Esophagus squamous epithelium (tissue), 5 donors: ENCODE results near the gene PLA2G4F. TPM values are rescaled to one million over a fixed set of nuclear protein-coding genes. Genes with fewer than 3 reads are reported as not detected.

Source experiments
- DNase-seq: peaks from one replicate; lab custom pipeline; 2025; lab: John Stamatoyannopoulos, UW
- H3K27ac ChIP-seq, 4 donors: fragments of 200-600 bp; sonication (generic); one replicate each; pipeline ENCODE4 v1.5.1; 2016 to 2019; ENCODE audit warnings: mild to moderate bottlenecking in 1 of 4
- H3K27me3 ChIP-seq, 4 donors: fragments of 200-600 bp; sonication (generic); 1 replicate in 3 of 4; 2 replicates in 1 of 4; pipeline versions ENCODE4 v1.5.1 to v1.6.0; 2017 to 2021; ENCODE audit warnings: antibody characterized with exemption in 1 of 4
- H3K36me3 ChIP-seq, 3 donors: fragments of 200-600 bp; sonication (generic); one replicate each; pipeline ENCODE4 v1.5.1; 2016 to 2019
- H3K4me1 ChIP-seq, 3 donors: fragments of 200-600 bp; sonication (generic); one replicate each; pipeline ENCODE4 v1.5.1; 2017 to 2019
- H3K4me3 ChIP-seq, 4 donors: fragments of 200-600 bp; sonication (generic); 1 replicate in 3 of 4; 2 replicates in 1 of 4; pipeline ENCODE4 v1.5.1; 2016 to 2019; ENCODE audit warnings: mild to moderate bottlenecking in 2 of 4, moderate library complexity in 1 of 4
- H3K9me3 ChIP-seq, 3 donors: fragments of 200-600 bp; sonication (generic); one replicate each; pipeline ENCODE4 v1.5.1; 2016 to 2019
- CTCF ChIP-seq, 6 experiments: fragments of 450-650 bp in 4 of 6; fragments of 200-600 bp in 2 of 6; sonication (generic) in 2 of 6; IDR thresholded peaks; one replicate each; pipeline ENCODE4 v1.5.1; 2016 to 2019; ENCODE audit warnings: antibody characterized with exemption in 6 of 6, mild to moderate bottlenecking in 4 of 6, moderate library complexity in 4 of 6
- POLR2A ChIP-seq, 4 donors: fragments of 450-650 bp; IDR thresholded peaks; one replicate each; pipeline ENCODE4 v1.6.1; 2017; ENCODE audit warnings: antibody characterized with exemption in 4 of 4, mild to moderate bottlenecking in 4 of 4, moderate library complexity in 3 of 4
- WGBS, 2 donors: methylation state at CpG; one replicate each; pipeline ENCODE4 v1.1.5; 2018; 5-methylcytosine and 5-hydroxymethylcytosine counted together
- intact Hi-C: fragments of 100-400 bp; cut with DNase I; formaldehyde crosslinking; loops from one replicate; pipeline ENCODE4 v1.15.0; 2022
- total RNA-seq, 4 donors: library from RNA; depleted of rRNA; stranded (reverse); fragments of >200 nt; gene quantifications; one replicate each; pipeline ENCODE4 v1.1.0, GENCODE V29; 2016
- donor health status: DM: yes; HTN: yes; CAD: no.

Gene PLA2G4F
- total RNA-seq = 10 to 100 TPM in 3 of 4 donors, 1 to 10 TPM in 1; 7.4 to 28.2 (median 21.2) TPM

GRCh38 chr15:42156243-42156922 lies at the start of gene PLA2G4F:
TSS of gene PLA2G4F (minus strand) at chr15:42156636. CDS start at chr15:42156549, 87 bp downstream.
- TF ChIP-seq POLR2A (IDR thresholded peaks at IDR 0.05) = peak in 1 of 4 donors; percentile 59
- TF ChIP-seq CTCF (IDR thresholded peaks at IDR 0.05) = peak in 1 of 6 experiments; percentile 17
- H3K27me3 ChIP-seq = no peaks in the 10 kb centered on the region
- peak within 1 kb of the TSS; percentile 32 to 58 (median 44) for H3K4me3 ChIP-seq
- peak within 1 kb of the TSS; percentile 67 to 83 (median 76) for H3K27ac ChIP-seq
- intact Hi-C loops = no loop called here
- H3K4me1 ChIP-seq = peaks cover 12 to 75% (median 29%) of the 10 kb centered on the region in 3 donors
- WGBS, 2 donors = 25 to 54% methylated on average over 2 to 6 of the region's 8 CpGs
- no peaks in the 10 kb centered on the region for H3K9me3 ChIP-seq
- no peak for DNase-seq
- H3K36me3 ChIP-seq = peaks cover 0 to 28% (median 22%) of the 10 kb centered on the region in 3 donors

- peaks cover 7 to 34% (median 18%) of the 10 kb centered on the region in 3 donors for H3K4me1 ChIP-seq
- no peaks in the 10 kb centered on the region for H3K27me3 ChIP-seq
- WGBS, 2 donors = 87 to 88% methylated on average over 3 of the region's 3 CpGs
- TF ChIP-seq CTCF (IDR thresholded peaks at IDR 0.05) (no peak), POLR2A (IDR thresholded peaks at IDR 0.05) (no peak)
- no peaks in the 10 kb centered on the region for H3K9me3 ChIP-seq
- DNase-seq = no peak
- peaks cover 0 to 21% (median 7%) of the 10 kb centered on the region in 3 donors for H3K36me3 ChIP-seq
- H3K4me3 ChIP-seq = no peak overlapping the region
- intact Hi-C loops = no loop called here
- H3K27ac ChIP-seq = no peak overlapping the region
Observed at GRCh38 chr15:42203891-42204290, 47.5 kb upstream of the PLA2G4F start.

GRCh38 chr15:42202653-42203052 lies 46.2 kb upstream of the PLA2G4F start:
- no peak overlapping the region for H3K27ac ChIP-seq
- 59 to 72% methylated on average over 2 of the region's 2 CpGs for WGBS, 2 donors
- intact Hi-C loops = no loop called here

GRCh38 chr15:42201801-42202200 lies 45.4 kb upstream of the PLA2G4F start:
- Histone ChIP-seq H3K27me3 (no peaks in the 10 kb centered on the region), H3K4me3 (no peak overlapping the region), H3K36me3 (peaks cover 0 to 40% (median 7%) of the 10 kb centered on the region in 3 donors), H3K4me1 (peaks cover 3 to 18% (median 11%) of the 10 kb centered on the region in 3 donors), H3K27ac (no peak overlapping the region), H3K9me3 (no peaks in the 10 kb centered on the region)
- DNase-seq = no peak
- 88 to 91% methylated on average over 1 of the region's 1 CpG for WGBS, 2 donors
- intact Hi-C loops = no loop called here
- TF ChIP-seq POLR2A (IDR thresholded peaks at IDR 0.05) (no peak), CTCF (IDR thresholded peaks at IDR 0.05) (no peak)

More at GRCh38 chr15:42202653-42203052, 46.2 kb upstream of the PLA2G4F start:
- Histone ChIP-seq H3K36me3 (peaks cover 0 to 34% (median 7%) of the 10 kb centered on the region in 3 donors), H3K4me3 (no peak overlapping the region), H3K27me3 (no peaks in the 10 kb centered on the region), H3K4me1 (peaks cover 7 to 27% (median 18%) of the 10 kb centered on the region in 3 donors), H3K9me3 (no peaks in the 10 kb centered on the region)
- no peak for DNase-seq
- TF ChIP-seq CTCF (IDR thresholded peaks at IDR 0.05) = no peak
- no peak for TF ChIP-seq POLR2A (IDR thresholded peaks at IDR 0.05)

GRCh38 chr15:42199126-42199525 lies 42.7 kb upstream of the PLA2G4F start:
- WGBS, 2 donors = 79 to 91% methylated on average over 5 of the region's 5 CpGs
- Histone ChIP-seq H3K9me3 (no peaks in the 10 kb centered on the region), H3K27me3 (no peaks in the 10 kb centered on the region), H3K27ac (no peak overlapping the region), H3K36me3 (peaks cover 0 to 55% (median 7%) of the 10 kb centered on the region in 3 donors), H3K4me1 (no peaks in the 10 kb centered on the region), H3K4me3 (no peak overlapping the region)
- intact Hi-C loops = no loop called here
- TF ChIP-seq POLR2A (IDR thresholded peaks at IDR 0.05) (no peak), CTCF (IDR thresholded peaks at IDR 0.05) (no peak)
- DNase-seq = no peak
